VCaP (cell line): ENCODE results near the gene MLLT3.

ENCODE experiments used
- H3K27ac ChIP-seq: fragments of 450-650 bp; 2 replicates; pipeline ENCODE4 v1.5.1; 2017
- TF ChIP-seq, protein P1 (sequence below): fragments of 450-650 bp; conservative IDR thresholded peaks from 2 replicates; pipeline ENCODE4 v1.5.1; 2017; ENCODE audit warnings: mild to moderate bottlenecking, moderate library complexity

The MLLT3 gene

DNA sequence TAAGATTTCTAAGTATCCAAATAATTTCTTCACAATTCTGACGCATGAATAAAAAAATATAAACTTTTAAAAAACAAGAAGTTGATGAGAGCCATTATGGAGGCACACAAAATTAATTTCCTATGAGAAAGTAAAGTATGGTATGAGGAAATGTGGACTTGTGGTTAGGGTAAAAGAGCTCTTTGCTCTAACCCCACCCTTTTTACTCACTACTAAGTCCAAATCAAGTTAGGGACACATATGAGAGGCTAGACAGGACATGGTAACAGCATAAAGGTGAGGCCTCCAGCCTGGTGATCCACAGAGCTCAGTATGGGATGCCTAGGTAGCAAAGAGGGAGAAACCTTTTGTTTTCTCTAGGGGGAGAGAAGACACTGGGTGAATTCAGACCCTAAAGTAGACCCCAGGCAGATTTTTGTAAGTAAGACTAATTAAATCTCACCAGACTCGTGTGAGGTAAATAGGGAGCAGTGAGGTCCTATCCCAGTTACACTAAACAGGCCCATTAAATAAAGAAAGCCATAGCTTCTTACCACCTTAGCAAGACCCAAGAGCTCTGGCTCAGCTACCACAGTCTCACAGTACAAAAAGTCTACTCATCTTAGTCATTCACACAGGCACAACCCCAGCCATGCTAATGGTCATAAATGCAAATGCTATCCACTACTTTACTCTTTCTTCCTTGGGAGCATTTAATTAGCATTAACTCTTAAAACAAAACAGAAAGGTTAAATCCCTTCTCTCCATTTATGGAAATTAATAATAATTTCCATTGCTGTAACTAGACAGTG, 42.6 kb downstream of the MLLT3 start:
- TF ChIP-seq, protein P1, sequence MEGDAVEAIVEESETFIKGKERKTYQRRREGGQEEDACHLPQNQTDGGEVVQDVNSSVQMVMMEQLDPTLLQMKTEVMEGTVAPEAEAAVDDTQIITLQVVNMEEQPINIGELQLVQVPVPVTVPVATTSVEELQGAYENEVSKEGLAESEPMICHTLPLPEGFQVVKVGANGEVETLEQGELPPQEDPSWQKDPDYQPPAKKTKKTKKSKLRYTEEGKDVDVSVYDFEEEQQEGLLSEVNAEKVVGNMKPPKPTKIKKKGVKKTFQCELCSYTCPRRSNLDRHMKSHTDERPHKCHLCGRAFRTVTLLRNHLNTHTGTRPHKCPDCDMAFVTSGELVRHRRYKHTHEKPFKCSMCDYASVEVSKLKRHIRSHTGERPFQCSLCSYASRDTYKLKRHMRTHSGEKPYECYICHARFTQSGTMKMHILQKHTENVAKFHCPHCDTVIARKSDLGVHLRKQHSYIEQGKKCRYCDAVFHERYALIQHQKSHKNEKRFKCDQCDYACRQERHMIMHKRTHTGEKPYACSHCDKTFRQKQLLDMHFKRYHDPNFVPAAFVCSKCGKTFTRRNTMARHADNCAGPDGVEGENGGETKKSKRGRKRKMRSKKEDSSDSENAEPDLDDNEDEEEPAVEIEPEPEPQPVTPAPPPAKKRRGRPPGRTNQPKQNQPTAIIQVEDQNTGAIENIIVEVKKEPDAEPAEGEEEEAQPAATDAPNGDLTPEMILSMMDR = no peak
- peak overlapping the region; percentile 82 for H3K27ac ChIP-seq

DNA sequence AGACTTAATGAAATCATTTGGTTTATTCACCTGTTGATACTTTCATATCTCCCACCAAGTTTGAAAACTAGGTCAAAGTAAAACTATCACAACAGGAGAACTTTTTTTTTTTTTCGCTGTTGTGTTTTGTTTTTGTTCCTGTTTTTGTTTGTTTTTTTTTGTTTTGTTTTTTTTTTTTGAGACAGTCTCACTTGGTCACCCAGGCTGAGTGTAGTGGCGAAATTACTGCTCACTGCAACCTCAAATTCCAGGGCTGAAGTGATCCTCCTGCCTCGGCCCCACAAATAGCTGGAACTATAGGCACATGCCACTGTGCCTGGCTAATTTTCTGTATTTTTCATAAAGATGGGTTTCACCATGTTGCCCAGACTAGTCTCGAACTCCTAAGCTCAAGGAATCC, 49.3 kb downstream of the MLLT3 start:
- no peak overlapping the region for H3K27ac ChIP-seq
- TF ChIP-seq, protein P1 = no peak

DNA sequence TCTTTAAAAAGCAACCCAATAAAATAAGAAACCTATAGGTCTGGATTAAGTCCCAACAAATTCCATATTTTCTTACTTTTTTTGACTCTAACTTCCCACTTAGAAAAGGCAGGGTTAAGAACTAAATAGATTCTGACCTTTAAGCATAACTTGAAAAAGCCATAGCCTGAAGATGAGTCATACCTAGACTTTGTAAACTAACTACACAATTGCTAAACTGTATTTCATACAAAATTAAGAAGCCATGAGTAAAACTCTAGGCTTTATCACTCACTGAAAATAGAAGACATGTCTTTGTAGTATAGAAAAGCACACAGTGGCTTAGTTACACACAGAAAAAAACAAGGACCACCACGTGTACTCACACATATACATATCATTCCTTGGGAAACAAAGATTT, 51.5 kb downstream of the MLLT3 start:
- TF ChIP-seq, protein P1 = no peak
- H3K27ac ChIP-seq = no peak overlapping the region

DNA sequence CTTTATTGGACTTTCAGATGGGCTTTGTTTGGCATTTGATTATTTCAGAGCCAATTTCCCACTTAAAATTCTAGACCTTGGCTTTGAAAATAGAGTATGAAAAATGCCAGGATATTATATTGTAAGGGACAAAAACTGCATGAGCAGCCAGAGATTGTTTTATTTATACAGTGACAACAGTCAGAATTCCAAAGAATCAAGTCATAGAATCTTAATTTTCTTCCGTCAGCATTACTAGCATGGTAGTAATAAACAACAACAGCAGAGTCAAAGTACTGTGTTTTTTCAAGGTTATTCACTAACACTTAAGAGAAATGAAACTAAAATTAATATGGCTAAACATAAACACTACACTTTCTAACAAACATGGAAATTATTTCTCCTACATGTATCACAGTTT, 52.2 kb downstream of the MLLT3 start:
- TF ChIP-seq, protein P1 = no peak

DNA sequence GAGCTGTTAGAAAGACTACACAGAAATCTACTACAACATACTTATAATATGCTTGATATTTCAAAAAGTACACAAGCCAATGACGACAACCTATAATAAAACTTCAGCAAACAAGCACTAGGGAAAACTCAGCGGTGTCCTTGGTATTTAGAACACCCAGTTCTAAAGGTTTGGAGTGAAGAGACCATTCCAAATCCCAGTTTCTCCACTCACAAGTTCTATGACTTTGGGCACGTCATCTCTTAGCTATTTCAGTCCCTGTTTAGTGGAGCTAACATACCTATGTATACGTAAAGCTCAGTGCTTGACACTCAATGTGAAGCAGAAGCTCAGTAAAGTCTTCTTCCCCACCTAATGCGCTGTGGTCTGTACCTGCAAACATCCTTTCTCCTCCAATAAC, 52.8 kb downstream of the MLLT3 start:
- H3K27ac ChIP-seq = no peak overlapping the region

More for the DNA sequence above, 52.2 kb downstream of the MLLT3 start:
- no peak overlapping the region for H3K27ac ChIP-seq

DNA sequence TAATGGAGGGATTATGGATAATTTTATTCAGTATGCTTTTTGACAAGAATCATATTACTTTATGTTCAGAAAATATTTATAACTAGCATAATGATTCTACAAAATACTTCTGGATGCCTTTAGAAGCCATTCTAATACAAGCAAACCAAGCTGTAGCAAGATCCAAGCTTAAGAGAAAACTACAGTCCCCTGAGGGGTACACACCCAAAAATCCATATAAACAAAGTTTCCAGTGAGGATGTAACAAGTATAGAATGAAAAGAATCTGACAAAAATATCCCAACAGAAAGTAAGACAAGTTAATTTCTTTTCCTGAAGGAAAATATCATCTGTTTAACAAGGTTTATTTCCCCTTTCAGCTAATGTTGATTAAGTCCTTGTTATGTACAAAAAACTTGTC, 53.9 kb downstream of the MLLT3 start:
- H3K27ac ChIP-seq = no peak overlapping the region
- TF ChIP-seq, protein P1 = no peak

More for the DNA sequence above, 52.8 kb downstream of the MLLT3 start:
- TF ChIP-seq, protein P1 = no peak

DNA sequence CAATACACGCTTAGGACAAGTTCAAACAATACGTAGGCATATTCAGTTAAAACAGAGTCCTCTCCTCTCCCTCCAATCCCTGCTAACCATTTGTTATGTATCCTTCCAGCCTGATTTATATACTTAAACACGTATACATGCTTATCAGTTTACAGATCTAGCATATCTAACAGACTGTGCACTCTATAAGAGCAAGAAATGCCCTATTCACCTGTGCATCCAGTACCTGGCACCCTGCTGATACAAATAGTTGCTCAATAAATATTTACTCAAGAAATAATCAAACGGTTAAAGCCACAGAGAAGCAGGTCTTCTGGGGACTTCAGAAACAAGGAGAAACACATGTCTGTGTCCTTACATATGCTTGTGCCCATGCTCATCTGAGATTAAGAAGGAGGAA, 55.9 kb downstream of the MLLT3 start:
- TF ChIP-seq, protein P1 = no peak
- H3K27ac ChIP-seq = no peak overlapping the region
